Hematopoietic multipotent progenitor cell treated with erythropoietin and hydrocortisone succinate and interleukin-3 and kit ligand, for 8 days (in vitro differentiated cells): ENCODE measurements around the gene CELF4.

Source experiments
- DNase-seq: peaks from one replicate; pipeline ENCODE4 v3.0.0-alpha.2; 2015

The CELF4 gene

DNA sequence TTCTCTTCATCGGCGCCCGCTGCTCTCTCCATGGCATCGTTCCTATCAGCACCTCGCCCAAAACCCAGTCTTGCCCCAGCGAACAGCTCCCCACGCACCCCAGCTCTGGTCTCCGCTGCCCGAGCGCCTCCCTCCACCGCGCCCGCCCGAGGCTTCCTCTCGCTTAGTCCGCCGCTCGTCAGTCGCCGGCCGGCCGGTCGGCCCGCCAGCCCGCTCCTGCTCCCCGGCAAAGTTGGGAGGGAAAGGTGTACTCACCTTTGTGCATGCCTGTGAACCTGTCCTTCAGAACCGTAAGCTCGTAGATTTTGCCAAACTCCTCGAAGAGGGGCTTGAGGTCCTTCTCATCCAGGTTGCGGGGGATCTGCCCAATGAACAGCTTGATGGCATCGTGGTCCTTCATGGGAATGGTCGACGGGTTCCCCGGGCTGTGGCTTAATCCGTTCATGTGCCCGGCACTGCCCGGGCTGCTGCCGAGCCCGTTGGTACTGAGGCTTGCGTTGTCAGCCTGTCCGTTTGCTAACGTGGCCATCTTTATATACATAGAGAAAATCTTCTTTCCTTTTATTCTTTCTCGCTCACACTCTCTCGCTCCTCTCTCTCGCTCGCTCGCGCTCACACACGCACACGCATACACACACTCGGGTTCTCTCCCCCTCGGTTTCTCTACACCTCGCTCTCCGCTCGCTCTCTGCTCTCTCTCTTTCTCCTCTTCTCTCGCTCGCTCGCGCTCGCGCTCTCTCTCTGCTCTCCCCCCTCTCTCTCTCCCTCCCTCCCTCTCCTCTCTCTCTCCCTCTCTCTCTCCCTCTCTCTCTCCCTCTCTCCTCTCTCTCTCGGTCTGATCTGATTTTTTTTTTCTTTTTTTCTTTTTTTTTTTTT, at the start of gene CELF4:
Gene CELF4, minus strand, starts transcription at position 698 of the 876 bp plus-strand sequence.
- no peak for DNase-seq

DNA sequence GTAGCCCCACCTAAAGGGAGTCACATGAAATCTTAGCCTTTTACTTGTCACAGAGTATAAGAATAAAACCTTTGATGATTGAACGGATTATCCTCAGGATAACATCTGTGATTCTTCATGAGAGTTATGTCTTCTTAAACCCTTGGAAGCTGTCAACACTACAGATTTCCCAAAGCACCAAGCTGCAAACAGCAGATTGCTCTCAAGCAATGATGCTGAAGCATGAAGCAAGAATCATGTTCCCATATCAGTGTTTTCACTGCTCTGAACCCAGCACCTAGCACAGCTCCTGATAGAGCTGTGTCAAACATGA, 47.6 kb upstream of the CELF4 start:
- DNase-seq = no peak

DNA sequence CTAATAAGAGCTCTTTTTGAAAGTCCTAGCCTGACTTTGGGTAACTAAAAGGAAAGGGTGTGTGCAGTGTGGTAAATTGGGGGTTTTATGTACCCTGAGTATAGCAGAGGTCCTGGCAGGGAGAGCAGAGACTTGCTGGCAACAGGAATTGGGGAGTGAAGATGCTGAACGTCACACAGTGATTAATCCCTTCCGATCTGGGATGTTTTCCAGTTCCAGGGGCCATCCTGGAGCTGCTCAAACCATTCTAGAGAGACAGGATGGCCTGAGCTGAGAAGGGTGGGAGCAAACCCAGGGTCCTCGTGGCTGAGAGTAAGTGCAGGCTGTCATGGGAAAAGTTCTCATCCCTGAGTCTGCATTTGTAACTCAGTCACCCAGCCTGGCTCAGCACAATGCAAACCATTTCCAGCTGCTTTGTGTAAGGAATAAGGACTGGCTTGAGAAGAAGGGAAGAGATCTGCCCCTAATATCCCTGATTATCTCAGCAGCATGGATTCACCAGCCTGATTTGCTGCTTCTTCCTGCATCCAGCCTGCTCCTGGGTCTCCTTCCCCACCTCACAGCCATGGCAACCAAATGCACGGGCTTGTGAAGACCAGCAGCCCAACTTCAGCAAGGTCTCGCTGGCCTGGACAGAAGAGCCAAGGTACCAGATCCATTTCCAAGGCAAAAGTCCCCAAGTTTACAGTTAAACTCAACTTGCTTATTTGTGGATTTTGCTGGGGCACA, 47.1 kb upstream of the CELF4 start:
- no peak for DNase-seq

DNA sequence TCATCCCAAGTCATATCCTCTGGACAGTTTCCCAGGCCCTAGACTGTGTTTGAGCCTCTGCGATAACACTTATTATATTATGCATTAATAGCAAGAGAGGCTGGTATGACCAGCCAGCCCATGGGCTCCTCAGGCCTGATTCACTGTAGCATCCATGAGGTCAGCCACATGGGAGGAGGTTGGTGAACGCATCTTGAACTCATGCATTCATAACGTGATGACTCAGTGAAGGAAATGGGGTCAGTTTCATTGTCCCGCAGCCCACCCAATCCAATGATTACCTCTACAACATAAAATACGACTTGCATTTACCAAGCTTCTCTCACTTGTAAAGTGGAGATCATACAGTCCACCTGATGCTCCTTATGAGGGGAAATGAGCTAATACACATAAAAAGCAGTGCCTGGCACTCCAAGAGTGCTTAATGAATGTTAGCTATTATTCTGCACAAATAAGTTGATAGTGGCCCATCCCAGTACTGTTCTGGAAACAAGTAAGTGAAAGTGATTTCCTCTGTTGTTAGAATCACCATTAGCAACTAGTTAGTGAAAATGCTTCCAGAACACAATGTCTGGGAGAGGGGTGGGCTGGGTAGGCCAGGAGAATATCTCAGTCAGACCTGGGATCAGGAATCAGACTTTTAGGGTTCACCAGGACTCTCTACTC, 46.1 kb upstream of the CELF4 start:
- DNase-seq = no peak

DNA sequence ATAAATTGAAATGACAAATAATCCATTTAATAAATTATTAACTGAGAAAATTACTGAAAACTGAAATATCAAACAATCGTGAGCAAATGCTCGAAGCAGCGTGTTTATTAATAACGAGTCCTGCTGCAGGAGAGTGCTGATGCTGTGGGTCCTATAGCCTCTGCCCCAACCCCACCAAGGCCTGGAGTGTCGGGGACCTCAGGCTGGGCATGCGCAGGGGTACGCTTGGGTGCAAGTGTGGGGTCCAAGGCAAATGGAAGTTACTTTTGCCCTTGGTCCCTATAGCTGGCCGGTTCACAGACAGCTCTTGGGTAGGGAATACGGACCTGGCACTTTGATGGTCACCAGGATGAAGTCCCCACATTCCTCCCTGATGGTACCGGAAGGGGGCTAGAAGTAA, 43.3 kb upstream of the CELF4 start:
- DNase-seq = no peak

DNA sequence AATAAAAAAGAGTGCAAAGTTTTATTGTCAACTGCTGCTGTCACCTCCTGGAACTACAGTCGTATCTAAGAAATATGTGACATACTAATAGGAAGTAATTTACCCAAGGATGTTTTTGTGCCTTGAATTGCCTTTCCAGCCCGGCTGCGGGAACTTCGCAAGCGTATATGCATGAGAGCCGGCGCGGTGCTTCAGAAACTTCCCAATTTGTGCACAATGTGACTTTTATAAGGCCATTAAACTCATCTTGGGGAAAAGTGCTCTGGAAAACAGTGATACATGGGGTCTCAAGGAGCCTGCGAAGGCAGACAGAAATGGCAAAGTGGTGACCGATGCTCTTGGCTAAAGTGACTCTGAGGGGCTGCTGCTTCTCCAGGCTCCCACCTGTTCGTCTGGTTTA, 41.7 kb upstream of the CELF4 start:
- no peak for DNase-seq

DNA sequence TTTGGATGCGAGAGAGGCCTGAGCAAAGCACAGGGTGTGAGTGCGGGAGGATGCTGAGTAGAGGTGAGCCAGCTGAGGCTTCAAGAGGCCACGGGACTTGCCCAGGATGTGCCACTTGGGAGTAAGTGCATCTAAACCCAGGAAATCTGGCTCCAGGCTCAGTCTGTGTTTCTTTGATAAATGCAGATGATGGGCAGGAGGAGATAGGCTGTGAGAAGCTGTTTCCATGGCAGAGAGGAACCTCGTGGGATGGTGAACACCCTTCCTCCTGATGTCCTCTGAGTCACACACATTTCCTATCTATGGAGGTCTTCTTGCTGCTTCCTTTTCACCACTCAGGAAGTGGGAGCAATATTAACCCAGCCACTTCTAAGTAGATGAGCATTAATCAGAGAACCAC, 38.4 kb upstream of the CELF4 start:
- DNase-seq = no peak

DNA sequence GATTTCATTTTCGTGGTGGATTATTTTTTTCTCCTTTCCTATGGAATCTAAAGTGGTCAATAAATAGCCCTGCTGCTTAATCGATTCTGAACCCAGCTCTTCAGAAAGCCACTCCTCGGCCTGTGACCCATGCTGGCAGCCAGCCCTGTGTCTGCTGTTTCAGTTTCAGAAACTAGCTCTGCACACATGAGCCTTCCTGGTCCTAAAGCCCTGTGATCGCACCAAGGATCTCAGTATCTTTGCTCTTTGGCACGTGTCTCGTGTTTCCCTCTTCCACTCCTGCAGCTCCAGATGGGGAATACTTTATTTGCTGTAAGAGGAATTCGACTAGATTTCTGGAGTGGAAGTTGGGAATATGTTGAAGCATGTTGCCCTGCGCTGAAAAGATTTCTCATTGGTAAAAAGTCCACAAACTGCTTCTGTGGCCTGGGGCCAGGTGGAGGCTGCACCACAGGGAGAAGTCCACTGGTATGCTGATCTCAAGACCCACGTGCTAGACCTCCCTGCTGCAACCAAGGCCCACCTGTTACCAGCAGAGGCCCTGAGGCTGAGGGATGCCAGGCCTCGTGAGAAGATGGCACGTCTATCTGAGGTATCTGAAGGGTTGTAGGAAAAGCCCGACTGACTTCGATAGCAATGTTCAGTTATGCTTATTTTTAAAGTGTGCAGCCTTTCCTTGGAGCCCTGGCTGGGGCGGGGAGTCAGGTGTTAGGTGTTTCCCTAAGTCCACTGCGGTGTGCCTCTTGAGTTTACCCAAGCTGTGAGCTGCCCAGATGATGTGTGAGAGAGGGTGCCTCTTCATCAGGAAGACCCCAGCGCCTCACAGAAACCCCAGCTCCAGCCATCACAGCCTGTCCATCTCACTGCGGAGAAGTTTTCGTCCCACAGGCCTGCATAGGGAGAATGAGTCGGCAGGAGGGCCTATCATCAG, 33.6 kb upstream of the CELF4 start:
- DNase-seq = no peak

DNA sequence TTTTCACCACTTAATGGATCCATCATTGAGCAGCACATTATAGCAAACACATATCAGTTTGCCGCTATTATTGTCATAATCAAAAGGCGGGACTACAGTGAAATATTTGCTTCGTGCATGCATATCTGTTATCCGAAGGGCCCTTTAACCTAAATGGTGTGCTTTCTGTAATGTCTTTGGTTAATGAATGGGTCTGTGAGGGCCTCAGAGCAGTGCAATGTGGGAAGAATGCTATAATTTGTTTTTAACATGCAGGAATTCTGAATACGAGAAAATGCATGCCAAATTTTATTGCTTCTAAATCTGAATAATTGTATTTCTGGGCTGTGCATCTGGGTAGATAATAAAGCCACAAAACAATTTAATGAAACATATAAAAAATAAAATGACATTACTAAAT, 32.8 kb upstream of the CELF4 start:
- DNase-seq = no peak

DNA sequence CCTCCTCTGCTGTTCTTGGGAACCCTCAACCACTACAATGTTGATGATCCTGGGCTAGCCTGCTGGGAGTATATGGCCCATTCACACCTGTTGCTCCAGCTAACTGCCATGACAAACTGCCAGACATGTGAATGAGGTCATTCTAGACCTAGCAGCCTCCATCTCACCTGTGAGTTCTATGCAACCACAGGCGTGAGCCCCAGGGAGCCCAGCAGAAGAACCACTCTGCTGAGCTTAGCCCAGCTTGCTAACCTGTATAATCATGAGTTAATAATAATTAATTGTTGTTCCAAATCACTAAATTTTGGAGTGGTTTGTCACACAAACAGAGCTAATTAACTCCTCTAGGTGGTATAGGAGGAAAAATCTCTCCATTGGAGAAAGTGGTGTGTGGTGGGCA, 24.7 kb upstream of the CELF4 start:
- no peak for DNase-seq

DNA sequence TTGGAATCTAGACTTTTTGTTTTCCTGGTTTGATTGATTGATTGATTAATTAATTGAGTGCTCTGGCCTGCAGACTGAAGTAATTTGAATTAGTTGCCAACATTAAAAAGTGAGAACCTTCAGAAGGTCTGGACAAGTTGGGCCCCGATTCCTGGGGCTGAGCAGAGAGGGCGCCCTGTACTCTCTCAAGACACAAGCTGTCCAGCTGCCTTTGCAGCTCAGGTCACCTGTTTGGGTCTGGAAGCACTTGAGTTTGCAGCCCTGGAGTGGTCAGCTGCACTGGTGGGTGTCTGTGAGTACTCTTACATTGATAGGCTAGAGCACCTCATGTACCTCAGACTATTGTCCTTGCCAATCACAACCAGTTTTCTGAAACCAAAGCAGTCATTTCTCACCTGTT, 22.7 kb upstream of the CELF4 start:
- no peak for DNase-seq

DNA sequence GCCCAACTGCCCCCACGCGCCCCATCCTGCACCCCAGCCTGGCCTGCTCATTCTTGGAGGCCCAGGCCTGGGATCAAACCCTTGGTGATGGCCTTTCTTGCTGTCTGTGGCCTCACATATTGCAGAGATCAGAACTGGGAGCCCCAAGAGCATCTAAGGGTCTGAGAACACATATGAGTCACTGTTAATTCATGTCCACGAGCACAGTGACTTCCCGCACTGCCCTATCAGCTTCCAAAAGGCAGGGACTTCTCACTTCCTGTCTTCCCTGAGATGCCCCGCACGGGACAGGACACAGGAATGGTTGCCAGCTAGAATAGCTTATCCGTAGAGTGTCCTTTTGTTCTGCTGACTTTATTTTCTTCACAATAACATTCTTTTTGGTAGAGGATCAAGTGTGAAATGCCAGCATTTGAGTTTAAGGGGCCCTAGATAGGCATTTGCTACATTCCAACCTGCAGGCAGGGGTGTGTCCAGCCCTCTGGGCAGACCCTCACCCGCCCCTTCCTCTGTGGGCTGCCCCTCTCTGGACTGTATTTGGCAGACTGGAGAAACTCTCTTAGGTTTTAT, 21.1 kb upstream of the CELF4 start:
- DNase-seq = no peak

DNA sequence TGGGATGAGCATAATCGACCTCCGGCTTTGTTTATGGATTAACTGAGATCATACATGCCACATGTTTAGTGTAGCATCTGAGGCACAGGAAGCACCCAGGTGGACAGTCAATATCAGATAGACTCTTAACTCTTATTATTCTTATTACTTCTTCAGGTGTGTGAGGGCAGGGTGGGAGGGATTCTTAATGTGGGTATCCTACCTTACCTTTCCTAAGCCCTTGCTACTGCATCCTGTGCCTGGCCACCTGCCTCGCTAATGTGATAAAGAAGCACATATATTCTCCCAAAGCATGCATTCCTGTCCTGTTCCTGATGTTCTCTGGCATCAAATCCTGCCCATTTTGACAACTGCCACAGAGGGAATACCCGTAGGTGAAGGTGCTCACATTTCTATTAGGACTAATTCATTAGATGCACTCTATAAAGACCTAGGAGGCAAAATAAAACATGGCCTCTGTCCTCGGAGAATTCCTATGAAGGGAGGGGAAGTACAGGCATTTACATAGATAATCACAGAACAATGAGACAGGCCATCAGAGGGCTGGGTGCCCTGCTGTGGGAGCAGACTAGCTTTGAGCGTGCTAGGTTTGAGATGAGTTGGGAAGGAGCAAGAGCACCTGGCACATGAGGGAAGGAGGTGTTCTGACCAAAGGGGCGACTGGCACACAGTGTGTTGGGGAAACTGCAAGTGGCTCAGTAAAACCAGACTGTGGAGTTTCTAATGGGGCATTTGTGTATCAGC, 19.5 kb upstream of the CELF4 start:
- no peak for DNase-seq

DNA sequence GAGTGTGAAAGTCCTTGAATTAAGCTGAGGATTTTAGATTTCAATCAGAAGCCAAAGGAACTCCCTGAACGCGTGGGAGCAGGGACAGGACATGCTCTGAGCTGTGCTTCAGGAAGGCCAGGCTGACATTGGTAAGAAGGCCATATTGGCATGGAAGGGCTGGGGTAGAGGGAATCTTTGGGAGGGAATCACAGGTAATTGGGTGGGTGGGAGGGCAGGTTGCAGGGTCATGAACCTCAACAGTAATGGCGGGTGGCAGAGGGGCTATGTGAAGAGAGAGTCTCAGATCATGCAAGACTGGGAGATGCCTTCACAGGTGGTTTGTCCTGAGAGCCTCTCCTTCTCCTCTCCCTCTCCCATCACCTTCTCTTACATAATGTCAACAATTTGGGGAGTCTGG, 18.6 kb upstream of the CELF4 start:
- DNase-seq = no peak

DNA sequence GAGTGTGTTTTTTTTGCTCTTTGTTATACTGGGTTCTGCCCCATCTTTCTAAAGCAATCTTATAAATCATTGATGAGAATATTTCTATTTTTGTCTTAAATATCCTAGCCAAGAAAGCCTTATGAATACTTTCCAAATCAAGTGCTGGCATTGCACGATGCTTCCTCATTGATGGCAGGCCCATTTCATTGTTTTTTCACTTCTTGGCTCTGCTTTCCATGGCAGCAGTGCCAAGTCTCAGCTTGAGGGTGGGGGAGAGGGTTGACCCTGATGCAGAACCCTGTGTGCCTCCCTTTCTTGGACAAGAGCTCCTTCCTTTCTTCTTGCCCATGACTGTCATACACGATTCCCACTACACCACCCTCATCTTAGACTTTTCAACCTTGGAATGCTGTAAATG, 16.7 kb upstream of the CELF4 start:
- no peak for DNase-seq

DNA sequence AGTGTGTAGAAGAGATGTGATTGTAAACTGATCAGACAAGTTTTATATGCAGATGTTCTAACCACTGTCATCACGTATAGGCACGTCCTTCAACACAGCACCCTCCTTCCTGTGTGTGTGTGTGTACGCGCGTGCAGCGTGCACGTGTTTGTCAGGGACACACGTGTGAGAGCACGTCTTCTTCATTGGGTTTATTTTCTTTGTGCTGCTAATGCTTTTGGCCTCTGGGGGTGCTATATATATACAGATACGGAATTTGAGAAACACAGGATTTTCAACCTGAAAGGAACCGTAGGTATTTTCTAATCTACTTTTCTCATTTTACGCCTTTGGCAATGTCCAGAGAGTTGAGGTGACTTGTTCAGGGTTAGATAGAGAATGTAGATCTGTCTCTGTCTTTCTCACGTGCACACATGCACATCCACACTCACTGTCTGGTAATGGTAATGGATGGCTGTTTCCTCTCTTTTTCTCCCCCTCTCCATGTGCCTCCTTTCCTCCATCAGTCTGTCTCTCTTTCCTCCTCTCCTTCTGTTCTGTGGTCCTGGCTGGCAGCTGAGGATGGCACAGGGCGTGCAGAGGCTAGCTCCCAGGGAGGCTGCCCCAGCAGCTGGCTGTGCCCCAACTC, 13.4 kb upstream of the CELF4 start:
- peak; percentile 30 for DNase-seq

DNA sequence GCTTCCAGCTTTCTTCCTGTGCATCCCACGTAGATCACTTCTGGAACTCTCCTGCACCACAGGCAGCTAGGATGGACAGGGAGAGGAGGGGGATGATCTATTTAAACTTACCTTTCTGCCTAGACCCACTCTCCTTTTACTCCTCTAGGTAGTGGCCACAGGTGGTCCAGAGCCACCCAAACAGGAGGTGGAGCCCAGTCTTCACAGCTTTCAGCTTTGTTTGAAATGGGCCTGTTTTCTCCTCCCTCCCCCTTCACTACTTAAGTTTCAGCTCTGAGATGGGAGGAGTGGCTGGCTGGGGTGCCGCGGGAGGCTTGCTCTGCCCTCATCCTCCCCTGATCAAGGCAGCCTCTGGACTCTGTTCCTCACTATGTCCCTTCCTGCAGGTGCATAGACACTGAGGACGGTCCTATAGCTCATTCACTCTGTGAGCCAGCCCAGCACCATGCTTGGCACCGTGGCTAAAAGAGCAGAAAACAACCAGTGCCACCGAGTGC, 12.6 kb upstream of the CELF4 start:
- DNase-seq = no peak

DNA sequence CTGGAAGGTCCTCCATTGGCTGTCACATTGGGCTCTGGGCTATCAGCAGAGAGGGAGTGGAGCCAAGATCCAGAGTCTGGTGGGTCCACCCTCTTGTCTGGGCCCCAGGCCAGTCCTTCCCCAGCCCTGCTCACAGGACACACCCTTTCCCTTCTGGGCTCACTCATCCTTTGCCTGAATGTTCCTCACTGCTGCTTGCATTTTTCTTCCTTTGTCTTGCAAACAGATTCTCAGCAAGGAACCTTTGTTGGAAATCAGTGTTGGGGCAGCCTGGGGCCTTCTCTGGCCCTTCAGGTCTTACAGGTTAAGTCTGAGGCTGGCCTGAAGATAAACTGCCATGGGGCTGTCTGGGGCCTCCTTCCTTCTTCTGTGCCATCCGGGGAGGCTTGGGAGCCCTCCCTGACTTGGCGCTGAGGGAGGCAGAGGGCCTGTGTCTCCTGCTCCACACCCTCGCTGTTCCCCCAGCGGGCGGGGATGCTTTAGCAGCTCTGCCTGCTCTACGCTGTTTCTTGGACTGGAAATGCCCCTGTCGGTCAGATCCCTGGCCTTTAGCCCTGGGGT, 11.5 kb upstream of the CELF4 start:
- peak; percentile 8 for DNase-seq

DNA sequence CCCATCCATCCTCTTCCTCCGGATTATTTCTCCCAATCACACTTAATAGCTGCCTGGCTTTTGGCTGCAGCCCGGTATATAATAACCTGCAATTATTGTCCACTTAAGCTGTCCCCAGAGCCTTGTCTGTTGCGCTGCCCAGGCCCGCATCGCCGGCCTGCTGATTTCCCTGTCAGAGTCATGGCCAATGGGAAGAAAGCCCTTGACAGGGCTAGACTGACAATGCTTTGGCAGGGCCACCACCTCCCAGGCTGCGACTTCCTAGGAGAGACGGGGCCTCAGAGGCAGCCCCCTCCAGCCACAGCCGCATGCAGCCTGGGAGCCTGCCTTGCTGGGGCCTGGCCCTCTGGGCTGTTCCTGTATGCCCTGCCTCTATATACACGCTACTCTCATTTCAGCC, 10.0 kb upstream of the CELF4 start:
- DNase-seq = no peak

DNA sequence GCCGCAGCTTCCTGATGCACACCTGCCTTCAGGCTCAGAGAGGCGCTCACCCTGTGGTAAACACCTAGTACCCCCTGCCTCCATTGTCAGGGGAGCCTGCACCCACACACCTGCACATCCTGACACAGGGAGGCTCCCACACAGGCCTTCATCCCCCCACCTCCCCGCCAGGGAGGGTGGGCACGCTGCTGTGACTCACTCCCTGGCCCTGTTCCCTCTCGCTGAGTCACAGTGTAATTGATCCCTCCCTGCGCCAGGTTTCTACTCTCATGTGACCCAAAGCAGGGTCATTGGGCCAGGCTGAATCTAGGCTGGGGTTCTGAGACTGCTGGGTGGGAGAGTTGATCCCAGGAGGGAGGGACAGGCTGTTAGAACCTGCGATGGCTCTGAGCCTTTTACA, 8.5 kb upstream of the CELF4 start:
- no peak for DNase-seq

DNA sequence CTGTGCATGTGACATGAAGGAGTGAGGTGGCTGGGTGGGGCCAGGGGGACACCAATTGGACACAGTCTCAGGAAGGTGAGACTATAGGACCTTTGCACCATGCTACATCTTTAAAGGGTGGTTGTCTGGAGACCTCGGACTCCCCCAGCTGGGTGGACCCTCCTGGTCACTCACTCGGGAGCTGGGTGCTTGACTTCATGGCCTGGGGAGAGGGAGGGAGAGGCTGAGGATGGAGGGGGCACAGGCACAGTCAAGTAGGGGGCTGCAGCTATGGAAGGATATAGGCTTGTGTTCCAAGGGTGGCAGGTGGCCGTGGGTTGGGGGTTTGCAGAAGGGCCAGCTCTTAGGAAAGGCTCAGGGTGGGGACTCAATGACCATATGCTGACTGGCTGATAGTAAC, 7.1 kb upstream of the CELF4 start:
- DNase-seq = no peak
